GM19372 (cell line): Measurements from ENCODE around the gene SGCD.

Source experiments
- ATAC-seq: cut with Tn5 transposase; IDR thresholded peaks from one replicate; pipeline ENCODE4 v1.9.1; 2021; ENCODE audit warnings: mild to moderate bottlenecking, low read depth, moderate library complexity; ENCODE audit not compliant: unreplicated experiment

Gene SGCD

GRCh38 chr5:156498226-156498980, 171.4 kb downstream of the SGCD start:
- ATAC-seq: no peak

GRCh38 chr5:156500755-156501154, 173.8 kb downstream of the SGCD start:
- no peak for ATAC-seq

- ATAC-seq: no peak
These were observed 178.1 kb downstream of the SGCD start for GRCh38 chr5:156505101-156505500.

GRCh38 chr5:156513123-156513815, 186.3 kb downstream of the SGCD start:
- ATAC-seq: no peak

- ATAC-seq: no peak
These were observed 188.2 kb downstream of the SGCD start for GRCh38 chr5:156515121-156515520.

- no peak for ATAC-seq
These were observed 188.9 kb downstream of the SGCD start for GRCh38 chr5:156515803-156516360.

GRCh38 chr5:156522651-156523529, 195.9 kb downstream of the SGCD start:
- ATAC-seq: no peak

GRCh38 chr5:156523607-156524006, 196.6 kb downstream of the SGCD start:
- ATAC-seq: no peak

GRCh38 chr5:156526081-156526925, 199.3 kb downstream of the SGCD start:
- ATAC-seq: no peak

GRCh38 chr5:156527611-156528010, 200.6 kb downstream of the SGCD start:
- ATAC-seq: no peak

- ATAC-seq: no peak
These were observed 201.7 kb downstream of the SGCD start for GRCh38 chr5:156528673-156529072.

- ATAC-seq: no peak
These were observed 202.9 kb downstream of the SGCD start for GRCh38 chr5:156529892-156530291.

- ATAC-seq: no peak
These were observed 204.2 kb downstream of the SGCD start for GRCh38 chr5:156531199-156531598.

- ATAC-seq: no peak
These were observed 206.0 kb downstream of the SGCD start for GRCh38 chr5:156532921-156533320.

GRCh38 chr5:156534085-156534484, 207.1 kb downstream of the SGCD start:
- ATAC-seq: no peak

- no peak for ATAC-seq
These were observed 208.0 kb downstream of the SGCD start for GRCh38 chr5:156534906-156535485.

- no peak for ATAC-seq
These were observed 213.5 kb downstream of the SGCD start for GRCh38 chr5:156540491-156540890.

- ATAC-seq: no peak
These were observed 214.6 kb downstream of the SGCD start for GRCh38 chr5:156541582-156541981.

- ATAC-seq: no peak
These were observed 216.6 kb downstream of the SGCD start for GRCh38 chr5:156543348-156544145.
